A204.1 (cell line): ENCODE results near the gene SCGB1D1.

Source experiments
- FAIRE-seq: peaks from 2 replicates; lab custom pipeline; 2012; peaks lifted over from hg19 to GRCh38; lab: Jason Lieb, UNC

The SCGB1D1 gene

GRCh38 chr11:62236187-62236586 is 46.2 kb downstream of the SCGB1D1 start:
- FAIRE-seq, result no peak

- no peak for FAIRE-seq
Measured at GRCh38 chr11:62237499-62237898, 47.5 kb downstream of the SCGB1D1 start.

- no peak for FAIRE-seq
Measured at GRCh38 chr11:62238151-62238550, 48.1 kb downstream of the SCGB1D1 start.

GRCh38 chr11:62241095-62241494 is 51.1 kb downstream of the SCGB1D1 start:
- no peak for FAIRE-seq

GRCh38 chr11:62242021-62242420 is 52.0 kb downstream of the SCGB1D1 start, which contains the start of gene SCGB1D2:
SCGB1D2 (plus strand) TSS chr11:62242239; CDS start chr11:62242308, 69 bp downstream.
- no peak for FAIRE-seq
